Lower leg skin (tissue), 4 donors: ENCODE results near the gene CNTN4. TPM values are rescaled to one million over a fixed set of nuclear protein-coding genes. Genes with fewer than 3 reads are reported as not detected.

Source experiments
- DNase-seq, 2 donors: peaks; one replicate each; pipeline ENCODE4 v3.0.0-alpha.2; 2019; ENCODE audit warnings: low spot score in 2 of 2
- H3K4me3 ChIP-seq: fragments of 200-600 bp; sonication (generic); 2 replicates; pipeline ENCODE4 v1.5.1; 2017; ENCODE audit warnings: mild to moderate bottlenecking, low read depth; ENCODE audit not compliant: poor library complexity, severe bottlenecking
- CTCF ChIP-seq, 3 donors: fragments of 450-650 bp; IDR thresholded peaks; one replicate each; pipeline ENCODE4 v1.5.1; 2016; ENCODE audit warnings: antibody characterized with exemption in 3 of 3, mild to moderate bottlenecking in 3 of 3, moderate library complexity in 2 of 3
- POLR2A ChIP-seq, 2 donors: fragments of 450-650 bp; IDR thresholded peaks; one replicate each; pipeline ENCODE4 v1.6.1; 2016 to 2017; ENCODE audit warnings: antibody characterized with exemption in 2 of 2, mild to moderate bottlenecking in 1 of 2, moderate library complexity in 1 of 2
- WGBS, 2 donors: methylation state at CpG; one replicate each; pipeline ENCODE4 v1.1.5; 2018; 5-methylcytosine and 5-hydroxymethylcytosine counted together
- intact Hi-C: fragments of 100-400 bp; cut with DNase I; formaldehyde crosslinking; loops from one replicate; pipeline ENCODE4 v1.15.0; 2023; ENCODE audit warnings: low total_unique reads
- total RNA-seq, 4 donors: library from RNA; depleted of rRNA; stranded (reverse); fragments of >200 nt; gene quantifications; one replicate each; pipeline ENCODE4 v1.1.0, GENCODE V29; 2016

Gene CNTN4
- total RNA-seq, 4 donors from 2014 or later: 1.8 to 6.1 (median 2.6) TPM

GRCh38 chr3:3105246-3105645 lies 1006.6 kb downstream of the CNTN4 start:
- intact Hi-C loops: no loop called here
- WGBS, 2 donors: 89 to 93% methylated on average over 3 of the region's 3 CpGs
- TF ChIP-seq POLR2A (IDR thresholded peaks at IDR 0.05) (no peak), CTCF (IDR thresholded peaks at IDR 0.05) (no peak)
- H3K4me3 ChIP-seq: no peak overlapping the region
- no peak for DNase-seq

DNA sequence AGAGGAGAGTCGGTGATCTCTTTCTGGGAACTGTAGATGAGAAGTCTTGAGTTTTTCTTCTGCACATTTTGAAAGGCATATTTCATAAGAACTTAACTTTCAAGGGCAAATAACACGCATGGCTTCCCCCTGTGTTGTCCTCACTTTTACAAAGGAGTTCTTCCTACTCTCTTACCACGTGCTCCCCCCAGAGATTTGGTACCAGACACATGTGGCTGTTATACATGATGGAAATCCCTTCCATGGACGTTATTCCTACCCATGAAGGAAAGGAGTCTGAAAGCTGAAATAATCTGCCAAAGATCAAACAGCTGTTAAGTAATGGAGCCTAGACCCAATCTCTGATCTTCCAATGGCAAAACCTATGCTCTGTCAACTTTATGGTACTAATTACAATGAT lies 1007.1 kb downstream of the CNTN4 start:
- WGBS, 2 donors: 49 to 53% methylated on average over 4 of the region's 4 CpGs
- intact Hi-C loops: no loop called here

GRCh38 chr3:3107181-3107580 lies 1008.5 kb downstream of the CNTN4 start:
- intact Hi-C loops: no loop called here
- no peak for TF ChIP-seq POLR2A (IDR thresholded peaks at IDR 0.05)
- TF ChIP-seq CTCF (IDR thresholded peaks at IDR 0.05): no peak
- H3K4me3 ChIP-seq: no peak overlapping the region
- WGBS, 2 donors: 94 to 97% methylated on average over 3 of the region's 3 CpGs
- no peak for DNase-seq

More for the DNA sequence above, 1007.1 kb downstream of the CNTN4 start:
- TF ChIP-seq CTCF (IDR thresholded peaks at IDR 0.05) (no peak), POLR2A (IDR thresholded peaks at IDR 0.05) (no peak)
- no peak overlapping the region for H3K4me3 ChIP-seq
- no peak for DNase-seq
